Activated B cell treated with CpG ODN at 0.5 μM for 24 hours (primary cell): Measurements from ENCODE around the gene NPB. TPM values are rescaled to one million over a fixed set of nuclear protein-coding genes. Genes with fewer than 3 reads are reported as not detected.

Source experiments
- ATAC-seq: fragments of 200-7000 bp; cut with Tn5 transposase; one replicate; pipeline ENCODE4 v1.10.0; 2021; ENCODE audit warnings: low read depth, mild to moderate bottlenecking, moderate library complexity
- CTCF ChIA-PET: fragments of 350-600 bp; sonication (Branson Sonifier 250); formaldehyde crosslinking; loops from one replicate; lab custom pipeline; 2021; ENCODE audit warnings: antibody characterized with exemption; lab: Charles Lee
- POLR2A ChIA-PET: fragments of 350-600 bp; sonication (Branson Sonifier 250); formaldehyde crosslinking; loops from one replicate; lab custom pipeline; 2021; ENCODE audit warnings: antibody characterized with exemption; lab: Charles Lee
- DNase-seq: peaks from one replicate; pipeline ENCODE4 v3.0.0; 2022
- H3K27ac Mint-ChIP-seq: one replicate; pipeline ENCODE4 v1.8.0; 2020; ENCODE audit warnings: mixed read lengths
- H3K27me3 Mint-ChIP-seq: one replicate; pipeline ENCODE4 v1.8.0; 2021; ENCODE audit warnings: mixed read lengths
- H3K36me3 Mint-ChIP-seq: one replicate; pipeline ENCODE4 v1.8.0; 2021; ENCODE audit warnings: low read depth, mixed read lengths
- H3K4me1 Mint-ChIP-seq: one replicate; pipeline ENCODE4 v1.8.0; 2021; ENCODE audit warnings: mixed read lengths
- H3K4me3 Mint-ChIP-seq: one replicate; pipeline ENCODE4 v1.8.0; 2020; ENCODE audit warnings: mild to moderate bottlenecking, mixed read lengths
- H3K9me3 Mint-ChIP-seq: one replicate; pipeline ENCODE4 v1.8.0; 2020; ENCODE audit warnings: mixed read lengths
- CTCF ChIP-seq: fragments of 200-600 bp; IDR thresholded peaks from one replicate; pipeline ENCODE4 v1.8.0; 2022; ENCODE audit warnings: antibody characterized with exemption, mild to moderate bottlenecking
- intact Hi-C: fragments of 100-400 bp; cut with micrococcal nuclease; formaldehyde crosslinking; loops from one replicate; pipeline ENCODE4 v1.15.1; 2024
- total RNA-seq: library from RNA; stranded (reverse); gene quantifications from 2 replicates; pipeline ENCODE4 v1.2.3, GENCODE V29; 2022

NPB gene
- total RNA-seq, 1 donor from 2014 or later = 0.24 TPM

- Mint-ChIP-seq H3K27me3 (peaks cover 7% of the 10 kb centered on the region), H3K4me3 (peak within 1 kb of the TSS; percentile 88), H3K27ac (peak within 1 kb of the TSS; percentile 85), H3K4me1 (peaks cover 33% of the 10 kb centered on the region), H3K9me3 (no peaks in the 10 kb centered on the region), H3K36me3 (peaks cover 5% of the 10 kb centered on the region)
- ChIA-PET POLR2A (interaction anchor here (1.0 to 3.5 kb wide), 16 partner anchors 10 to 370 kb away, joined by 3 to 28 read pairs (median 4); partner anchors contain the start of genes ANAPC11, ARL16, ASPSCR1 and DCXR), CTCF (interaction anchor here (0.7 to 1.8 kb wide), 4 partner anchors 10 to 370 kb away, joined by 3 to 6 read pairs (median 4); partner anchors contain the start of gene SIRT7)
- ATAC-seq = peak; percentile 60
- no peak for TF ChIP-seq CTCF
- intact Hi-C loops = loop anchor here (1.0 to 2.0 kb wide), 5 partner anchors 9 to 67 kb away; partner anchors contain the start of genes ALYREF, ANAPC11, ARHGDIA and ASPSCR1
- peak; percentile 93 for DNase-seq
Measured at GRCh38 chr17:81927653-81928543, 25.9 kb downstream of the NPB start, which contains the start of gene MAFG. TSS of gene MAFG (minus strand) at chr17:81927735. CDS start at chr17:81923185, 4,550 bp downstream.

- H3K27me3 Mint-ChIP-seq = peaks cover 7% of the 10 kb centered on the region
- no peak for DNase-seq
- peaks cover 29% of the 10 kb centered on the region for H3K4me1 Mint-ChIP-seq
- ChIA-PET POLR2A (interaction anchor here (1.5 to 3.5 kb wide), 4 partner anchors 12 to 67 kb away, joined by 3 to 28 read pairs (median 8); partner anchors contain the start of genes P4HB and SIRT7), CTCF (interaction anchor here (1.4 kb wide), 1 partner anchor 31 kb away, joined by 5 read pairs; no protein-coding TSS in a partner anchor)
- H3K36me3 Mint-ChIP-seq = peaks cover 8% of the 10 kb centered on the region
- H3K9me3 Mint-ChIP-seq = no peaks in the 10 kb centered on the region
- no peak for ATAC-seq
- no peak overlapping the region for H3K27ac Mint-ChIP-seq
- intact Hi-C loops = loop anchor here (1.0 kb wide), 2 partner anchors 9 to 37 kb away; partner anchors contain the start of genes ALYREF, ANAPC11 and PYCR1
- TF ChIP-seq CTCF = no peak
- H3K4me3 Mint-ChIP-seq = peak overlapping the region; percentile 52
Measured at GRCh38 chr17:81928544-81929252, 26.7 kb downstream of the NPB start.

GRCh38 chr17:81929253-81930141 is 27.5 kb downstream of the NPB start:
- Mint-ChIP-seq H3K36me3 (peaks cover 13% of the 10 kb centered on the region), H3K9me3 (no peaks in the 10 kb centered on the region), H3K27me3 (peaks cover 8% of the 10 kb centered on the region), H3K4me3 (peak overlapping the region; percentile 52), H3K4me1 (peaks cover 22% of the 10 kb centered on the region), H3K27ac (no peak overlapping the region)
- POLR2A ChIA-PET = no interaction called here
- ATAC-seq (no peak), DNase-seq (no peak)
- CTCF ChIA-PET = no interaction called here
- intact Hi-C loops = no loop called here
- TF ChIP-seq CTCF = no peak

GRCh38 chr17:81930142-81931125 is 28.4 kb downstream of the NPB start:
- no peak overlapping the region for H3K27ac Mint-ChIP-seq
- peaks cover 8% of the 10 kb centered on the region for H3K27me3 Mint-ChIP-seq
- no peak for DNase-seq
- intact Hi-C loops = no loop called here
- H3K36me3 Mint-ChIP-seq = peaks cover 13% of the 10 kb centered on the region
- no peaks in the 10 kb centered on the region for H3K9me3 Mint-ChIP-seq
- ATAC-seq = no peak
- no peak overlapping the region for H3K4me3 Mint-ChIP-seq
- TF ChIP-seq CTCF = no peak
- CTCF ChIA-PET = no interaction called here
- H3K4me1 Mint-ChIP-seq = peaks cover 19% of the 10 kb centered on the region
- POLR2A ChIA-PET = no interaction called here
